ENCODE results near the gene DCAF11. TPM values are rescaled to one million over a fixed set of nuclear protein-coding genes. Genes with fewer than 3 reads are reported as not detected.

Gene DCAF11
- total RNA-seq, 1 donor: 47.9 TPM

DNA sequence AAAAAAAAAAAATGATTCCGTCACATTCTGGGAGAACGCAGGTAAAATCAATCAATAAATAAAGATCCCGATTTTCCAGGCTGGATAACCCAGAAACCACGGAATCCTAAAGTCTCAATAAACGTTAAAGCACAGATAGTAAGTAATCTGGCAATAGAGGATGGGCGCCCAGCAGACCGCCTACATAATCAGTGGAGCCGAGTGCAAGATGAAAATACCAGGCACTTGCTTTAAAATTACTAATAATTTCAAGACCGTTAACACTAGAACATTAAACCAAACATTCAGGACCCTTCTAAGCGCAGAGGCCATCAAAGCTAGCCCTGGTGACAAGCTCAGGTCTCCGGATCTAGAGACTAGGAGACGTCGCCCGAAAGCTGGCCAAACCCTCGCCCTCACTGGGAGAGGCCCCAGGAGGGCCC, 1.2 kb upstream of the DCAF11 start:
- no peak for DNase-seq (ENCODE audit: low read depth)
- H3K4me3 ChIP-seq (ENCODE audit: low read depth, low read length): peak overlapping the region; percentile 87
- TF ChIP-seq CTCF (IDR thresholded peaks at IDR 0.05; ENCODE audit: insufficient read depth, low read depth, low read length): no peak

DNA sequence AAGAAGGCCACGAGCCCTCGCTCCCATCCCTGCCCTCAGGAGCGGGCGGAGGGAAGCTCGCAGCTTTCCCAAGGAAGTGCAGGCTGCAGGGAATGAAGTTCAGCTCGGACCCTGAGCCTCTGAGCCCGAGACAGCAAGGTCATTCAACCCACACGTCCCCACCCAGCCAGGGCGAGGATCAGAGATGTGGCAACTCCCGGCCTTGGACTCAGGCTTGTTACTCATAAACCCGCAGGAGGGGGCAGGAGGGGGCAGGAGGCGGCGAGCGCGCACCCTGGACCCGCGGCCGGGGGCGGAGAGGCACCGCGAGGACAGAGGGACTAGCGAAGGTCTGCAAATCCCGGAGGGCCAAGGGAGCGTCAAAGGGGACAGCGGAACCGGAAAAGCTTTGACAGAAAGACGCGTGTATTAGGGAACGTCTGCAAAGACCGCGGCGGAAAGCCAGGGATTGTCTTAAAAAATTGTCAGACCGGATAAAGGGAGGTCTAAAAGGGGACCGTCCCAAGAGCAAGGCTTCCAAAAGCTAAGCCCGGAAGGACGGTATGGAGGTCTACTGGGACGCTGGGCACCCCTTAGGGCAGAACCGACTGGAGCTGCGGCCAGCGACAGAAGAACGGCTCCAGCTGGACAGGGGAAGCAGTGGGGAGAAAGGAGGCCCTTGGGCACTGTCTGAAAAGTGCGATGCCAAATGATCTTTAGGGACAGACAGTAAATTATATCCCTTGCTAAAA, 611 bp upstream of the DCAF11 start:
- peak; percentile 92 for DNase-seq (ENCODE audit: low read depth)
- peak overlapping the region; percentile 87 for H3K4me3 ChIP-seq (ENCODE audit: low read depth, low read length)
- TF ChIP-seq CTCF (IDR thresholded peaks at IDR 0.05; ENCODE audit: insufficient read depth, low read depth, low read length): no peak

- H3K4me3 ChIP-seq (ENCODE audit: low read depth, low read length): peak overlapping the region; percentile 87
- TF ChIP-seq CTCF (IDR thresholded peaks at IDR 0.05; ENCODE audit: insufficient read depth, low read depth, low read length): no peak
- no peak for DNase-seq (ENCODE audit: low read depth)
Observed at GRCh38 chr14:24115422-24116127, 998 bp downstream of the DCAF11 start.

- TF ChIP-seq CTCF (IDR thresholded peaks at IDR 0.05; ENCODE audit: insufficient read depth, low read depth, low read length): no peak
- H3K4me3 ChIP-seq (ENCODE audit: low read depth, low read length): no peak overlapping the region
- DNase-seq (ENCODE audit: low read depth): no peak
Observed at GRCh38 chr14:24116128-24116814, 1.7 kb downstream of the DCAF11 start.

GRCh38 chr14:24117179-24117578, 2.6 kb downstream of the DCAF11 start:
- DNase-seq (ENCODE audit: low read depth): no peak
- TF ChIP-seq CTCF (IDR thresholded peaks at IDR 0.05; ENCODE audit: insufficient read depth, low read depth, low read length): no peak
- no peak overlapping the region for H3K4me3 ChIP-seq (ENCODE audit: low read depth, low read length)

- no peak for TF ChIP-seq CTCF (IDR thresholded peaks at IDR 0.05; ENCODE audit: insufficient read depth, low read depth, low read length)
- no peak overlapping the region for H3K4me3 ChIP-seq (ENCODE audit: low read depth, low read length)
- no peak for DNase-seq (ENCODE audit: low read depth)
Observed at GRCh38 chr14:24119691-24120090, 5.1 kb downstream of the DCAF11 start.
